Activated T-helper 17 cell treated with anti-CD3 and anti-CD28 coated beads, Interleukin-2, amount 50 U/mL, for 72 hours (primary cell): ENCODE results near the gene C9. TPM values are rescaled to one million over a fixed set of nuclear protein-coding genes. Genes with fewer than 3 reads are reported as not detected.
"Not testable (repeated sequence)": the region's sequence is repeated elsewhere in the genome, so short reads cannot be mapped to it uniquely, and the experiment has no call there.

ENCODE experiments used
- ATAC-seq: fragments of 150-1000 bp; cut with Tn5 transposase; replicated peaks from 2 replicates; pipeline ENCODE4 v1.10.0; 2021; ENCODE audit warnings: mild to moderate bottlenecking, moderate library complexity
- H3K27ac Mint-ChIP-seq: one replicate; pipeline ENCODE4 v1.8.0; 2022; ENCODE audit warnings: mixed read lengths
- H3K27me3 Mint-ChIP-seq: one replicate; pipeline ENCODE4 v1.8.0; 2022; ENCODE audit warnings: mixed read lengths
- H3K36me3 Mint-ChIP-seq: one replicate; pipeline ENCODE4 v1.8.0; 2022; ENCODE audit warnings: low read depth, mild to moderate bottlenecking, mixed read lengths
- H3K4me1 Mint-ChIP-seq: one replicate; pipeline ENCODE4 v1.8.0; 2022; ENCODE audit warnings: mixed read lengths
- H3K4me3 Mint-ChIP-seq: one replicate; pipeline ENCODE4 v1.8.0; 2022; ENCODE audit warnings: mild to moderate bottlenecking, mixed read lengths
- H3K9me3 Mint-ChIP-seq: one replicate; pipeline ENCODE4 v1.8.0; 2022; ENCODE audit warnings: mixed read lengths
- total RNA-seq, 2 donors: library from RNA; stranded (reverse); gene quantifications; one replicate each; pipeline ENCODE4 v1.2.3, GENCODE V29; 2022

The C9 gene
- total RNA-seq, 2 donors from 2014 or later = not detected

DNA sequence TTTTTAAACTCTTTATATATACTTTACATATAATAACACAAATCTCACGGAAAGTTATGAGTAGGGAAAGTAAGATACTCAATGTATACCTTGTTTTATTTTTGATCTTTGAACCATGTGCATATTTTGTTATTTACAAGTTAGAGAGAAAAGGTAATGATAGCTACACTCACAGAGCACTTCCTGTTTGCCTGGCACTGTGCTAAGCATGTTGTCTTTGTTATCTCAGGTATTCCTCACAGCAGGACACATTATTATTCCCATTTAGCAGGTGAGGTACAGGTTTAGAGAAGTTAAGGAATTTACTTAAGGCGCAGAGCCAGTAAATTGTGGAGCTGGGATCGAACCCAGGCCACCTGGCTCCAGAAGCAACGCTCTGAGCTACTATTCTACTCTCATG, 3.0 kb downstream of the C9 start:
- ATAC-seq = no peak
- no peaks in the 10 kb centered on the region for H3K27me3 Mint-ChIP-seq
- no peaks in the 10 kb centered on the region for H3K4me1 Mint-ChIP-seq
- no peak overlapping the region for H3K27ac Mint-ChIP-seq
- H3K9me3 Mint-ChIP-seq = no peaks in the 10 kb centered on the region
- H3K4me3 Mint-ChIP-seq = no peak overlapping the region
- no peaks in the 10 kb centered on the region for H3K36me3 Mint-ChIP-seq

DNA sequence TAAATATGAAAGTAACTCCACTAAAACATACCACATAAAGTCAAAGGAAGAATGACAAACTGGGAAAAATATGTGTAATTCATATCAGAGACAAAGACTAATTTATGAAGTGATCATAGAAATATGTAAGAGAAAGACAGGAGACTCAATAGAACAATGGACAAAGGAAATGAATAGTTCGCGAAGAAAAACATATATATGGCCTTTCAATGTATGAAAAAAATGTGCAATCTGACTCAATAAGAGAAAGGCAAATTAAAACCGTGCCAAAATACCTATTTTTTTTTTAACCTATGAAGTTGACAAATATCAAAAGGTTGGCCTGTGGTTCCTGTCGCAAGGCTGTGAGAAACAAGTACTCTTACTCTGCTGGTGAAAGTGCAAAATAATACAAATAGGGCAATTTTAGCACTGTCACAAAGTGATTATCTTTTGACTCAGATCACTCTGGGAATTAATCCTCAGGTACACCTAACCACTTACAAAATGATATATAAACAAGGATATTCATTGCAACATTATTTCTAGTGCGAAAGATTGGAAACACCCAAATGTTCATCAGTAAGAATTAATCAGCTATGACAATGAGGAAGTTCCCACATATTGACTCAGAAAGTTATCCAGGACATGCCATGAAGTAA, 3.7 kb downstream of the C9 start:
- Mint-ChIP-seq H3K27me3 (no peaks in the 10 kb centered on the region), H3K4me1 (no peaks in the 10 kb centered on the region), H3K9me3 (no peaks in the 10 kb centered on the region), H3K4me3 (no peak overlapping the region), H3K36me3 (no peaks in the 10 kb centered on the region), H3K27ac (no peak overlapping the region)
- ATAC-seq = peak; percentile 68

DNA sequence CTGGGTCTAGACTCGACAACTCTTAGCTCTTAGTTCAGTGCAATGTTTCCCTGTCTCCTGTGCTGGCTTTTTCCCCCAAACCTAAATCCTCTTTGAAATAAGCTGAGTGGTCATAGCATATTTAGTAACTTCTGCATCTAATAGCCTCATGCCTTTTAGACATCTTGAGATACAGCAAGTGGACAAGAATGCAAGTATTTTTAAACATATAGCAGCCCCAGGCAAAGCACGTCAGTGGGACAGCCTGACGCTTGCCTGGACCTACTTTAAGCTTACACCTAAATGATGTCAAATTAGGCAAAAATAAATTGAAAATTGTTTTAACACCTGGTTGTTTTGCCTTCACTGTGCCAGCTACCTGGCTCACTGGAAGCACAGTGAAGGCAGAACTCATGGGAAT, 8.0 kb downstream of the C9 start:
- Mint-ChIP-seq H3K36me3 (no peaks in the 10 kb centered on the region), H3K4me1 (no peaks in the 10 kb centered on the region), H3K27ac (no peak overlapping the region), H3K9me3 (peaks cover 10% of the 10 kb centered on the region), H3K27me3 (no peaks in the 10 kb centered on the region), H3K4me3 (no peak overlapping the region)
- ATAC-seq = no peak

DNA sequence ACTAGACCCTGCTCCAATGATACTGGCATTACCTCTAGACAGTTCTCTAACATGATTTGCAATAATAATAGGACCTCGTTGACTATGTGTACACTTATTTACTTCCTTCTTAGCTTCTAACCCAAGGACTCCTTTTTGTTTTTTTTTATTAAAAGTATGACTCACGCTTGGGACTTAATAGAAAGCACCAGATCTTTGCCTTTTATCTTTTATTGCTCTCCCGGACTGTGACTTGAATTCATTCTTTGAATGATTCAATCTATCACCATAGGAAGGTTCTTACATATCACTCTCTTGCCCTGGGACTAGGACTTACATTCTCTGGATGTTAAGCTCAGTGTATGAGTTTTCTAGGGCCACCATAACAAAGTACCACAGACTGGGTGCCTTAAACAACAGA, 9.0 kb downstream of the C9 start:
- Mint-ChIP-seq H3K27ac (no peak overlapping the region), H3K9me3 (peaks cover 10% of the 10 kb centered on the region), H3K36me3 (no peaks in the 10 kb centered on the region), H3K4me3 (no peak overlapping the region), H3K27me3 (no peaks in the 10 kb centered on the region), H3K4me1 (no peaks in the 10 kb centered on the region)
- ATAC-seq = no peak

DNA sequence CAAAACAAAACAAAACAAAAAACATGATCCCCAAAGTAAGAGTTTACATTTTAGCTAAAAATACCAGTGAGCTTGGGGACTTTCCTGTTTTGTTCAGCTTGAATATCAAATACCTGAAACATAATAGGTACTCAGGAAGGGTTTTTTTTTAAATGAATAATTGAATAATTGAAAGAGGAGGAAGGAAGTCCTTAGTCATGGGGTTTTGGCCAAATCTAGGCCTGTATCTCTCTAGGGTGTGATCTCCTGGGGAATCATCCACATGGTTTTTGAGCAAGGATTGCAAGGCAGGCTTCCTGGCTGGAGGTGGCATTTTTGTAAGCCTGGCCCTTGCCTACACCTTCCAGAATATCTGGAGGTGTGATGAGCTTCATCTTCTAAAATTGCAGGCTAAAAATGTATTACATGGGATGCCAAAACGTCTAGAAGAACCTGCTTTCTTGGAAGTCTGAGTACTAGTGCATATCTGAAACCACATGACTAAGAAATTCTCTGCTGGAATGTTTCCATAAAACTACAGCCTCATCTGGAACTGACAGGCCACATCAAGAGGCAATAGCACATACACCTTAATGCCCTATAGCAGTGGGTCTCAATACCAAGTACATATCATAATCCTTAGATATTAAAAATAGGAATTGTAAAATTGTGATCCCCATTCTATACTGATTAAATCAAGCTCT, 10.4 kb downstream of the C9 start:
- Mint-ChIP-seq H3K27me3 (no peaks in the 10 kb centered on the region), H3K4me3 (no peak overlapping the region), H3K36me3 (no peaks in the 10 kb centered on the region), H3K9me3 (peaks cover 20% of the 10 kb centered on the region), H3K27ac (no peak overlapping the region), H3K4me1 (no peaks in the 10 kb centered on the region)
- no peak for ATAC-seq

DNA sequence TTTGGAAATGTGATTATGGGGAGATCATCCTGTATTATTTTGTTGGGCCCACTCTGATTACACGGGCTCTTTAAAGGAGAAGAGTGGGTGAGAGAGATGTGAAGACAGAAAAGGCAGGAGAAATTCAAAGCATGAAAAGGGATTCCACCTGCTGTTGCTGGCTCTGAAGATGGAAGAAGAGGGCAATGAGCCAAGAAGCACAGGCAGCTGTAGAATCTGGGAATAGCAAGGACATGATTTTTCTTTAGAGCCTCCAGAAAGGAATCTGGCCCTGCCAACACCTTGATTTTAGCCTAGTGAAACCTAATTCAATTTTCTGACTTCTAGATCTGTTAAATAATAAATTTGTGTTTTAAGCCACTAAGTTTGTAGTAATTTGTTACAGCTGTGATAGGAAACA, 11.3 kb downstream of the C9 start:
- no peak overlapping the region for H3K27ac Mint-ChIP-seq
- H3K4me1 Mint-ChIP-seq = no peaks in the 10 kb centered on the region
- no peaks in the 10 kb centered on the region for H3K27me3 Mint-ChIP-seq
- H3K36me3 Mint-ChIP-seq = no peaks in the 10 kb centered on the region
- ATAC-seq = no peak
- no peak overlapping the region for H3K4me3 Mint-ChIP-seq
- peaks cover 20% of the 10 kb centered on the region for H3K9me3 Mint-ChIP-seq

DNA sequence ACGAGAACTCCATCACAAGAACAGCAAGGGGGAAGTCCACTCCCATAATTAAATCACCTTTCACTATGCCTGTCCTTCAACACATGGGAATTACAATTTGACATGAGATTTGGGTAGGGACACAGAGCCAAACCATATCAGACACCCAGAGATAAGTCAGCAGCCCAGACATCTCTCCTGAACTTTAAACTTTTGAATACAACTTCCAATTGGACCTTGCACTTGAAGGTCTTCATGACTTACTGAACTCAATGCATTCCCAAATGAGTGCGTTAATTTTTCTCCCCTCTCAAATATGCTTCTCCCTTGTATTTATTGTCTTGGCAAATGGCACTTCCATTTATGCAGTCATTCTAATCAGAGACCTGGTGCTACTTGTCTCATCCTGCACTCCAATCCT, 12.1 kb downstream of the C9 start:
- H3K4me1 Mint-ChIP-seq = no peaks in the 10 kb centered on the region
- no peak overlapping the region for H3K27ac Mint-ChIP-seq
- no peak for ATAC-seq
- H3K36me3 Mint-ChIP-seq = no peaks in the 10 kb centered on the region
- no peaks in the 10 kb centered on the region for H3K27me3 Mint-ChIP-seq
- H3K4me3 Mint-ChIP-seq = no peak overlapping the region
- peaks cover 20% of the 10 kb centered on the region for H3K9me3 Mint-ChIP-seq

DNA sequence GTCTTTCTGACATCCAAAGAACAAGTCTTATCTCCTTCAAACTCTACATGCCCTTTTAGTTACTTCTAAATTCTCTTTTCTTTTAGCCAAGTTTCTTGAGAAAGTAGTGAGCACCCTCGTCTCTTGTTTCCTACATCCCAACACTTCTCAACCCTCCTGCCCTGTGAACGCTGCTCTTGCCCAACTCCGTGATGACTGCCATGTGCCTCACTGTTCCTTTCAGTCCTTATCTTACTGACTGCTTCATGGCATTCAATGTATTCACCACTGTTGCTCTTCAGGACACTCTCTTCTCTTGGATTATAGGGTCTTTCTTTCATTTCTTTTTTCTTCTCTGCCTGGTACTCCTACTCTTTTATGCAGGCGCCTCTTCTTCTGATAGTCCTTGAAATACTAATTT, 14.8 kb downstream of the C9 start:
- Mint-ChIP-seq H3K4me3 (no peak overlapping the region), H3K4me1 (no peaks in the 10 kb centered on the region), H3K36me3 (no peaks in the 10 kb centered on the region), H3K27me3 (peaks cover 8% of the 10 kb centered on the region), H3K27ac (no peak overlapping the region), H3K9me3 (peaks cover 23% of the 10 kb centered on the region)
- no peak for ATAC-seq

DNA sequence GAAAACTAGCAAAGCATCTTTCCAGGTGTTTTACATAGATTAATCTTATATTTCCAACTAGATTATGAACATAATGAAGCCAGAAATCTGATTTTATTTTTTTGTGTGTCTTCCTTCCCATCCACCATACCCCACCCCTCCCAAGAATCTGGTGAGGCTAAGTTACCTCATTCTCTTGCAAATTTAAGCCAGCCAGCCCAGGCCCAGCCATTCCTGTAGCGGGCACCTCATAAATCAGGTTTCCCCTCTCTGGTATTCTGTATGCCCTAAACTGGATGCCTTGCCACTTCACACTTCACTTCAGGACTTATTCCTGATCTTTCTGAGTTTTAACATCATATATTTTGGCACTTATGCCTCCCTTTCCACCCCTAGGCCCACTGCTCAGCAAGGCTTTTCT, 21.8 kb downstream of the C9 start:
- no peaks in the 10 kb centered on the region for H3K4me1 Mint-ChIP-seq

DNA sequence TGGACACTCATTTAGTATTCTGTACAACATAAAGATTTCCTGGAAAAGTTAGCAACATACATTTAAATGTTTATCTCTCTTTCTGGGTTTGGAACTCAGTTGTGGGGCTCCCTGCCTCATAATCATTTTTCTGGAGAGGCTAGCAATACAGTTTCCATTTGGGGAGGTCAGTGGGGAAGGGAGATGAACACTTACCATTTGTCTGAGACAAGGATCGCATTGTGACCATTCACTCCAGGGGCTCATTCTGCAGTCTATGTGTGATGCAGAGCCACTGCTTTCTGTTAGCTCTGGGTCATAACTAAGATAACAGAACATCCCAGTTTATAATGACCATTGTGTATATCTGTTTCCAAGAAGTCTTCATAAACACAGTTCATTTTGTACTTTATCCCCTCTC, 22.4 kb downstream of the C9 start:
- Mint-ChIP-seq H3K27me3 (peaks cover 25% of the 10 kb centered on the region), H3K4me1 (no peaks in the 10 kb centered on the region), H3K9me3 (peaks cover 3% of the 10 kb centered on the region), H3K4me3 (no peak overlapping the region), H3K27ac (no peak overlapping the region), H3K36me3 (no peaks in the 10 kb centered on the region)
- ATAC-seq = no peak

More for the DNA sequence above, 21.8 kb downstream of the C9 start:
- ATAC-seq = no peak
- H3K36me3 Mint-ChIP-seq = no peaks in the 10 kb centered on the region
- H3K4me3 Mint-ChIP-seq = no peak overlapping the region
- H3K27me3 Mint-ChIP-seq = peaks cover 25% of the 10 kb centered on the region
- peaks cover 3% of the 10 kb centered on the region for H3K9me3 Mint-ChIP-seq
- H3K27ac Mint-ChIP-seq = no peak overlapping the region

DNA sequence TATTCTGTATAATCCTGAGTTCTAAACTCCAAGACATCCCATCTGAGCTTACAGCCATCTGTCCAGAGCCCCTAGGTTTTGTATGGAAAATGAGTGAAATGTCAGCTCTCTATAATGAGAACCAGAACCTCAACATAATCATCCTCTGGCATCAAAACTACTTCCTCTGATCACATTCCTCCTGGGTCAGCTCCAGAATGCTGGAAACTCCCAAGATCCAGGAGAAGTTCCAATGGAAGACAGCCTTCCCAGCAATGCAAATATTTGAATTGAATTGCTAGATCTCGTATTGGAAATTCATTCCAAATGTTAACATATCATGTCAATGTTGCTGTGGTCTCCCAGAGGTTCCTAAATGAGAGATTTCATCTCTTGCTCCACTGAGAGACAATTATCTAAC, 23.8 kb downstream of the C9 start:
- no peak overlapping the region for H3K27ac Mint-ChIP-seq
- no peak for ATAC-seq
- H3K4me3 Mint-ChIP-seq = no peak overlapping the region
- peaks cover 3% of the 10 kb centered on the region for H3K9me3 Mint-ChIP-seq
- no peaks in the 10 kb centered on the region for H3K4me1 Mint-ChIP-seq
- no peaks in the 10 kb centered on the region for H3K36me3 Mint-ChIP-seq
- peaks cover 26% of the 10 kb centered on the region for H3K27me3 Mint-ChIP-seq

DNA sequence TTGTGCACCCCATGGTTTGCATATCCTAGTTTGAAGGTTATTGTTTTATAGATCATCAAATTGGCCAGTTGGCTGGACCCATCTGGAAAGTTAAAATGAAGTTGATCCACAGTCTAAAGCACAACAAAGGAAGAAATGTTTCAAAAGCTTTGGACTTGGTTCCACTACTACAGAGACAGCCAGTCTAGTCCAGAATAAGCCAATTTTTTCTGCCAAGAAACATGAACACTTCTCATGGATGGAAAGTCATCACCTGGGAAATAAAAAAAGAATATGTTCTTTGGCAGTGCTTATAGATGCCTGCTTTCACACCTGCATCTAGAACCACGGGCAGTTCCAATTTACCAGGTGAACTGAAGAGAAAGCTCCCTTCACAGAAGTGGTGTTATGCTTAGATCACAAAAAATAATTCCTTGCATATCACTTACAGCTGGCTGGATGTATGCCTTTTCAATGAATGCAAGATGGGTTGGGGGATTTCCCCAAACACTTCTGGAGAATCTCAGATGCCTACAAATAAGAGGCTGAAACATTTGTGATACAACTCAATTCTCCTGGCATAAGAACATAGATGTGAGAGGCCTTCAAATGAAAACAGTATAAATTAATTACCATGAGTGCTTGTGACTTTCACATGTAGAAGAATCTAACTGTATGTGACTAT, 26.9 kb downstream of the C9 start:
- Mint-ChIP-seq H3K9me3 (no peaks in the 10 kb centered on the region), H3K4me3 (no peak overlapping the region), H3K27ac (no peak overlapping the region), H3K27me3 (peaks cover 11% of the 10 kb centered on the region), H3K36me3 (no peaks in the 10 kb centered on the region), H3K4me1 (no peaks in the 10 kb centered on the region)
- no peak for ATAC-seq

DNA sequence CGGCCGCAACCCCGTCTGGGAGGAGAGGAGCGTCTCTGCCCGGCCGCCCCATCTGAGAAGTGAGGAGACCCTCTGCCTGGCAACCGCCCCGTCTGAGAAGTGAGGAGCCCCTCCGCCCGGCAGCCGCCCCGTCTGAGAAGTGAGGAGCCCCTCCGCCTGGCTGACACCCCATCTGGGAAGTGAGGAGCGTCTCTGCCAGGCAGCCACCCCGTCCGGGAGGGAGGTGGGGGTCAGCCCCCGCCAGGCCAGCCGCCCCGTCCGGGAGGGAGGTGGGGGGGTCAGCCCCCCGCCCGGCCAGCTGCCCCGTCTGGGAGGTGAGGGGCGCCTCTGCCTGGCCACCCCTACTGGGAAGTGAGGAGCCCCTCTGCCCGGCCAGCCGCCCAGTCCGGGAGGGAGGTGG, 30.0 kb downstream of the C9 start:
- H3K27ac Mint-ChIP-seq, H3K9me3 Mint-ChIP-seq, H3K27me3 Mint-ChIP-seq, H3K36me3 Mint-ChIP-seq, H3K4me1 Mint-ChIP-seq, H3K4me3 Mint-ChIP-seq, ATAC-seq: not testable (repeated sequence)

DNA sequence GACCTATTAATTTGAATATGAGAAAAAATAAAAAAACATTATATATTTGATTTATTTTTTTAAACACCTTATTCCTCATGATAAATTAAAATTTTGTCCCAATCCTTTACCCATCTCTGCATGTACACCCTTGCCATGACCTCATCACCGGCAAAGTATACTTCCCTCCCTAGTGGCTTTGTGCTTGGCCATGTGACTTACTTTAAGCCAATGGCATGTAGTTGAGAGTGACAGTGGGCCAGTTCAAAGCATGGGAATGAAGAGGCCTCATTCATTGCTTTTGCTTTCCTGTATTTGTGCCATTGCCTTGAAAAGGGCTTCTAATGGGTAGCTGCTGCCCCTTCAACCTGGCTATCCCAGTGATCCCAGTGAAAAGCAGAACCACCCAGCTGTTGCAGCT, 31.2 kb downstream of the C9 start:
- H3K27ac Mint-ChIP-seq = no peak overlapping the region
- no peak for ATAC-seq
- no peak overlapping the region for H3K4me3 Mint-ChIP-seq
- H3K27me3 Mint-ChIP-seq = peaks cover 3% of the 10 kb centered on the region
- H3K9me3 Mint-ChIP-seq = no peaks in the 10 kb centered on the region
- H3K36me3 Mint-ChIP-seq = no peaks in the 10 kb centered on the region
- H3K4me1 Mint-ChIP-seq = no peaks in the 10 kb centered on the region

DNA sequence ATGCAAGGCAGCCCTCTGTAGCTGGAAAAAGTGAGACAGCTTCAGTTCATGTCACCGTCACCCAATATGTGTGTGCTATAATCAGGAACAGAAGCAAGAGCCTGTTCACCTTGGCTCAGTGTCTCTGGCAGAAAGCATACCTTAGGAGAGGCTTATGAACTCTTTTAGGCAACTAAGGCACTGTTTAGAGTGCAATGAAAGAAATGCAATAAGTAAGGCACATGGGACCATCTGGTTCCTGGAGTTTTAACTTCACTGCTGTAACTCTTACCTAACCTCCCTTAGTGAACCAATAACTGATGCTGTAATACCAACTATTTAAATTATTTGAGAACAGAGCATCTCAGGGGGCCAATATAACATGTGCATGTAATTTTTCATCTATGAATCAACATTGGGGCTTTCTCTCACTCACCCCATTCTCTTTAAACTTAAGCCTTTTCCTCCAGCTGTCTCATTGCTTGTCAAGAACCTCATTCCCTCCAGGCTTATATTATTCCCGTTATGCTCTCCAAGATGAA, 32.4 kb downstream of the C9 start:
- no peak for ATAC-seq
- no peak overlapping the region for H3K27ac Mint-ChIP-seq
- H3K9me3 Mint-ChIP-seq = no peaks in the 10 kb centered on the region
- no peak overlapping the region for H3K4me3 Mint-ChIP-seq
- no peaks in the 10 kb centered on the region for H3K36me3 Mint-ChIP-seq
- H3K4me1 Mint-ChIP-seq = no peaks in the 10 kb centered on the region
- H3K27me3 Mint-ChIP-seq = peaks cover 3% of the 10 kb centered on the region
